ENCODE data around the gene BHMT.

BHMT gene

GRCh38 chr5:79168031-79168430 lies 56.4 kb downstream of the BHMT start:
- TF ChIP-seq CTCF (IDR thresholded peaks at IDR 0.05), result no peak

- TF ChIP-seq CTCF (IDR thresholded peaks at IDR 0.05), result no peak
Measured at GRCh38 chr5:79170661-79171060, 59.1 kb downstream of the BHMT start.

- no peak for TF ChIP-seq CTCF (IDR thresholded peaks at IDR 0.05)
Measured at GRCh38 chr5:79171635-79172245, 60.1 kb downstream of the BHMT start.

- no peak for TF ChIP-seq CTCF (IDR thresholded peaks at IDR 0.05)
Measured at GRCh38 chr5:79172269-79172668, 60.7 kb downstream of the BHMT start.

GRCh38 chr5:79173626-79174025 lies 62.0 kb downstream of the BHMT start:
- TF ChIP-seq CTCF (IDR thresholded peaks at IDR 0.05), result no peak

- TF ChIP-seq CTCF (IDR thresholded peaks at IDR 0.05), result no peak
Measured at GRCh38 chr5:79181419-79182022, 69.9 kb downstream of the BHMT start.

All from LNCAP (cell line).